Fibroblast of mammary gland (primary cell): ENCODE data around the gene POU2AF1.

Experiments
- DNase-seq: peaks from one replicate; pipeline ENCODE4 v3.0.0-alpha.2; 2010; ENCODE audit warnings: low read depth
- H3K4me3 ChIP-seq: 2 replicates; pipeline ENCODE4 v1.5.1; 2011; ENCODE audit warnings: low read depth, mild to moderate bottlenecking, low read length, moderate library complexity; ENCODE audit not compliant: control insufficient read depth
- CTCF ChIP-seq: conservative IDR thresholded peaks from 2 replicates; pipeline ENCODE4 v1.5.1; 2011; ENCODE audit warnings: low read depth, low read length, inconsistent platforms; ENCODE audit not compliant: control insufficient read depth, insufficient read depth

The POU2AF1 gene

GRCh38 chr11:111362887-111363411 lies 16.1 kb downstream of the POU2AF1 start:
- no peak overlapping the region for H3K4me3 ChIP-seq
- DNase-seq = no peak
- TF ChIP-seq CTCF = no peak

- no peak overlapping the region for H3K4me3 ChIP-seq
- no peak for DNase-seq
- TF ChIP-seq CTCF = no peak
These were observed 17.2 kb downstream of the POU2AF1 start for GRCh38 chr11:111361874-111362273.

- no peak for DNase-seq
- no peak overlapping the region for H3K4me3 ChIP-seq
- TF ChIP-seq CTCF = no peak
These were observed 17.8 kb downstream of the POU2AF1 start for GRCh38 chr11:111361052-111361801.

GRCh38 chr11:111360150-111361043 lies 18.7 kb downstream of the POU2AF1 start:
- no peak overlapping the region for H3K4me3 ChIP-seq
- DNase-seq = no peak
- no peak for TF ChIP-seq CTCF

- no peak for TF ChIP-seq CTCF
- H3K4me3 ChIP-seq = no peak overlapping the region
- no peak for DNase-seq
These were observed 19.6 kb downstream of the POU2AF1 start for GRCh38 chr11:111359223-111360149.
